Activated gamma-delta T cell (primary cell): Measurements from ENCODE around the gene MRPS31.
"Not testable (repeated sequence)": the region's sequence is repeated elsewhere in the genome, so short reads cannot be mapped to it uniquely, and the experiment has no call there.

ENCODE experiments used
- DNase-seq: peaks from one replicate; lab custom pipeline; 2025; lab: John Stamatoyannopoulos, UW

MRPS31 gene

GRCh38 chr13:40789275-40790153 is 18.5 kb upstream of the MRPS31 start, which contains the start of gene SLC25A15:
Gene SLC25A15, plus strand, starts transcription at chr13:40789611. Its CDS starts 3,616 bp downstream, at chr13:40793227.
- peak; percentile 68 for DNase-seq

- not testable (repeated sequence) for DNase-seq
These were observed 17.7 kb upstream of the MRPS31 start for GRCh38 chr13:40788540-40789274.

GRCh38 chr13:40787062-40787461 is 16.1 kb upstream of the MRPS31 start:
- DNase-seq, result no peak

- no peak for DNase-seq
These were observed 15.6 kb upstream of the MRPS31 start for GRCh38 chr13:40786568-40786996.

GRCh38 chr13:40784540-40784939 is 13.6 kb upstream of the MRPS31 start:
- DNase-seq, result no peak

GRCh38 chr13:40782971-40783370 is 12.0 kb upstream of the MRPS31 start:
- not testable (repeated sequence) for DNase-seq

- no peak for DNase-seq
These were observed 10.7 kb upstream of the MRPS31 start for GRCh38 chr13:40781717-40782116.

- no peak for DNase-seq
These were observed 9.9 kb upstream of the MRPS31 start for GRCh38 chr13:40780822-40781401.

- no peak for DNase-seq
These were observed 8.9 kb upstream of the MRPS31 start for GRCh38 chr13:40779796-40780285.

- no peak for DNase-seq
These were observed 8.1 kb upstream of the MRPS31 start for GRCh38 chr13:40779049-40779448.

- DNase-seq, result no peak
These were observed 6.8 kb upstream of the MRPS31 start for GRCh38 chr13:40777809-40778175.

- DNase-seq, result no peak
These were observed 6.3 kb upstream of the MRPS31 start for GRCh38 chr13:40777166-40777808.

GRCh38 chr13:40776681-40777165 is 5.7 kb upstream of the MRPS31 start:
- DNase-seq, result peak; percentile 11

- no peak for DNase-seq
These were observed 5.2 kb upstream of the MRPS31 start for GRCh38 chr13:40776232-40776631.

- DNase-seq, result no peak
These were observed 3.7 kb upstream of the MRPS31 start for GRCh38 chr13:40774672-40775071.

GRCh38 chr13:40772765-40773473 is 1.9 kb upstream of the MRPS31 start:
- DNase-seq, result no peak

GRCh38 chr13:40770609-40770933 is 419 bp downstream of the MRPS31 start:
- DNase-seq, result no peak

GRCh38 chr13:40769970-40770369 is 1.0 kb downstream of the MRPS31 start:
- no peak for DNase-seq

- no peak for DNase-seq
These were observed 5.4 kb downstream of the MRPS31 start for GRCh38 chr13:40765602-40766001.

- no peak for DNase-seq
These were observed 6.2 kb downstream of the MRPS31 start for GRCh38 chr13:40764587-40765403.
